Mesendoderm (in vitro differentiated cells): Measurements from ENCODE around the gene LGR6.
A peak's percentile ranks its signal among the peaks of the same experiment; 100 is the strongest.

Experiments used
- DNase-seq: peaks from one replicate; pipeline ENCODE4 v3.0.0; 2013
- H2AK5ac ChIP-seq: 2 replicates; pipeline ENCODE4 v1.6.1; 2013; ENCODE audit warnings: low read length, inconsistent platforms
- H2BK120ac ChIP-seq: 2 replicates; pipeline ENCODE4 v1.6.1; 2013; ENCODE audit warnings: low read depth, mild to moderate bottlenecking, low read length, moderate library complexity, mixed read lengths
- H2BK15ac ChIP-seq: replicated peaks from 2 replicates; pipeline ENCODE4 v1.6.1; 2013; ENCODE audit warnings: low read depth, mild to moderate bottlenecking, moderate library complexity
- H2BK5ac ChIP-seq: 2 replicates; pipeline ENCODE4 v1.6.1; 2013; ENCODE audit warnings: low read length, inconsistent platforms
- H3K18ac ChIP-seq: 2 replicates; pipeline ENCODE4 v1.6.1; 2013; ENCODE audit warnings: mild to moderate bottlenecking, low read length, mixed read lengths
- H3K23ac ChIP-seq: one replicate; pipeline ENCODE4 v1.6.1; 2013; ENCODE audit warnings: low read length
- H3K27ac ChIP-seq: 2 replicates; pipeline ENCODE4 v1.5.1; 2013; ENCODE audit warnings: low read depth, mild to moderate bottlenecking, inconsistent platforms, low read length, moderate library complexity
- H3K27me3 ChIP-seq: 2 replicates; pipeline ENCODE4 v1.6.1; 2013; ENCODE audit warnings: low read length, control low read depth, mild to moderate bottlenecking, inconsistent platforms; ENCODE audit not compliant: insufficient read depth, poor library complexity
- H3K36me3 ChIP-seq: 2 replicates; pipeline ENCODE4 v1.6.1; 2013; ENCODE audit warnings: low read length, inconsistent platforms; ENCODE audit not compliant: control insufficient read depth, insufficient read depth
- H3K4ac ChIP-seq: one replicate; pipeline ENCODE4 v1.6.1; 2013; ENCODE audit warnings: low read depth, mild to moderate bottlenecking, low read length, moderate library complexity
- H3K4me1 ChIP-seq: 2 replicates; pipeline ENCODE4 v1.6.1; 2013; ENCODE audit warnings: low read depth, low read length, inconsistent platforms; ENCODE audit not compliant: control insufficient read depth
- H3K4me2 ChIP-seq: 2 replicates; pipeline ENCODE4 v1.6.1; 2013; ENCODE audit warnings: low read length
- H3K4me3 ChIP-seq: 2 replicates; pipeline ENCODE4 v1.5.1; 2013; ENCODE audit warnings: mild to moderate bottlenecking, low read length
- H3K56ac ChIP-seq: one replicate; pipeline ENCODE4 v1.6.1; 2013; ENCODE audit warnings: low read length
- H3K79me1 ChIP-seq: 2 replicates; pipeline ENCODE4 v1.6.1; 2013; ENCODE audit warnings: low read length, inconsistent platforms
- H3K79me2 ChIP-seq: 2 replicates; pipeline ENCODE4 v1.6.1; 2013; ENCODE audit warnings: mild to moderate bottlenecking, low read length; ENCODE audit not compliant: control insufficient read depth, insufficient read depth
- H3K9ac ChIP-seq: 2 replicates; pipeline ENCODE4 v1.6.1; 2013; ENCODE audit warnings: low read length, inconsistent platforms
- H4K5ac ChIP-seq: one replicate; pipeline ENCODE4 v1.6.1; 2013; ENCODE audit warnings: low read length
- H4K8ac ChIP-seq: one replicate; pipeline ENCODE4 v1.6.1; 2013; ENCODE audit warnings: low read depth, mild to moderate bottlenecking, control low read depth, low read length, moderate library complexity
- WGBS: extraction: QIAGEN DNeasy Blood & Tissue Kit; methylation state at CpG from one replicate; pipeline ENCODE4 v1.1.7; 2013; ENCODE audit warnings: low lambda C conversion rate, missing lambda C conversion rate; ENCODE audit not compliant: insufficient coverage; ENCODE audit errors: extremely low coverage; 5-methylcytosine and 5-hydroxymethylcytosine counted together

The LGR6 gene

GRCh38 chr1:202230939-202231645, 37.5 kb downstream of the LGR6 start:
- H3K79me1 ChIP-seq = no peaks in the 10 kb centered on the region
- H3K56ac ChIP-seq = no peak overlapping the region
- WGBS = no CpG with 5 or more reads among the region's 8 CpGs
- H3K23ac ChIP-seq = no peak overlapping the region
- H3K4ac ChIP-seq = no peak overlapping the region
- no peak overlapping the region for H4K5ac ChIP-seq
- no peak for DNase-seq
- H2BK5ac ChIP-seq = no peak overlapping the region
- H3K18ac ChIP-seq = no peak overlapping the region
- H3K27me3 ChIP-seq = no peaks in the 10 kb centered on the region
- H3K4me3 ChIP-seq = no peak overlapping the region
- peaks cover 2% of the 10 kb centered on the region for H3K4me1 ChIP-seq
- no peak overlapping the region for H4K8ac ChIP-seq
- H3K4me2 ChIP-seq = no peak overlapping the region
- no peak overlapping the region for H3K27ac ChIP-seq
- H2BK15ac ChIP-seq = no peak overlapping the region
- H3K36me3 ChIP-seq = no peaks in the 10 kb centered on the region
- no peak overlapping the region for H3K9ac ChIP-seq
- H3K79me2 ChIP-seq = no peaks in the 10 kb centered on the region
- H2AK5ac ChIP-seq = no peak overlapping the region
- no peak overlapping the region for H2BK120ac ChIP-seq

GRCh38 chr1:202233171-202233570, 39.6 kb downstream of the LGR6 start:
- no peak for DNase-seq
- Histone ChIP-seq H3K9ac (no peak overlapping the region), H3K23ac (no peak overlapping the region), H2AK5ac (no peak overlapping the region), H3K56ac (no peak overlapping the region), H3K4me1 (peaks cover 2% of the 10 kb centered on the region), H3K4me2 (no peak overlapping the region), H3K18ac (no peak overlapping the region), H2BK5ac (no peak overlapping the region), H3K4me3 (no peak overlapping the region), H3K27me3 (no peaks in the 10 kb centered on the region), H3K27ac (no peak overlapping the region), H3K36me3 (no peaks in the 10 kb centered on the region), H4K8ac (no peak overlapping the region), H4K5ac (no peak overlapping the region), H2BK15ac (no peak overlapping the region), H2BK120ac (no peak overlapping the region), H3K79me2 (no peaks in the 10 kb centered on the region), H3K79me1 (no peaks in the 10 kb centered on the region), H3K4ac (no peak overlapping the region)
- WGBS = no CpG with 5 or more reads among the region's 4 CpGs

- Histone ChIP-seq H3K23ac (no peak overlapping the region), H2BK120ac (no peak overlapping the region), H2AK5ac (no peak overlapping the region), H2BK5ac (no peak overlapping the region), H3K4me2 (no peak overlapping the region), H4K5ac (no peak overlapping the region), H2BK15ac (no peak overlapping the region), H3K4me1 (peaks cover 2% of the 10 kb centered on the region), H3K36me3 (no peaks in the 10 kb centered on the region), H3K18ac (no peak overlapping the region), H3K4ac (no peak overlapping the region), H4K8ac (no peak overlapping the region), H3K79me2 (no peaks in the 10 kb centered on the region), H3K9ac (no peak overlapping the region), H3K27ac (peak overlapping the region; percentile 50), H3K56ac (peak overlapping the region; percentile 15), H3K27me3 (no peaks in the 10 kb centered on the region), H3K79me1 (no peaks in the 10 kb centered on the region), H3K4me3 (no peak overlapping the region)
- DNase-seq = peak; percentile 72
- no CpG with 5 or more reads among the region's 2 CpGs for WGBS
These were observed 40.2 kb downstream of the LGR6 start for GRCh38 chr1:202233804-202234203.

GRCh38 chr1:202234331-202235002, 40.9 kb downstream of the LGR6 start:
- DNase-seq = peak; percentile 82
- H3K9ac ChIP-seq = no peak overlapping the region
- no peaks in the 10 kb centered on the region for H3K79me2 ChIP-seq
- peaks cover 2% of the 10 kb centered on the region for H3K4me1 ChIP-seq
- no peak overlapping the region for H4K8ac ChIP-seq
- no peak overlapping the region for H4K5ac ChIP-seq
- no CpG with 5 or more reads among the region's 3 CpGs for WGBS
- H3K4me3 ChIP-seq = no peak overlapping the region
- H3K27ac ChIP-seq = peak overlapping the region; percentile 50
- no peak overlapping the region for H3K18ac ChIP-seq
- no peak overlapping the region for H3K56ac ChIP-seq
- no peak overlapping the region for H2BK5ac ChIP-seq
- H3K79me1 ChIP-seq = no peaks in the 10 kb centered on the region
- H3K4ac ChIP-seq = no peak overlapping the region
- H2BK15ac ChIP-seq = no peak overlapping the region
- H3K36me3 ChIP-seq = no peaks in the 10 kb centered on the region
- H3K27me3 ChIP-seq = no peaks in the 10 kb centered on the region
- no peak overlapping the region for H3K4me2 ChIP-seq
- H2AK5ac ChIP-seq = no peak overlapping the region
- no peak overlapping the region for H2BK120ac ChIP-seq
- no peak overlapping the region for H3K23ac ChIP-seq

GRCh38 chr1:202235003-202235660, 41.5 kb downstream of the LGR6 start:
- Histone ChIP-seq H3K79me2 (no peaks in the 10 kb centered on the region), H3K4me1 (peaks cover 2% of the 10 kb centered on the region), H3K56ac (peak overlapping the region; percentile 30), H3K18ac (peak overlapping the region; percentile 5), H2BK120ac (no peak overlapping the region), H3K4me3 (no peak overlapping the region), H2BK15ac (no peak overlapping the region), H4K8ac (no peak overlapping the region), H3K36me3 (no peaks in the 10 kb centered on the region), H2AK5ac (no peak overlapping the region), H3K9ac (no peak overlapping the region), H4K5ac (no peak overlapping the region), H3K79me1 (no peaks in the 10 kb centered on the region), H3K23ac (no peak overlapping the region), H3K4me2 (no peak overlapping the region), H3K4ac (no peak overlapping the region), H3K27ac (peak overlapping the region; percentile 5), H3K27me3 (no peaks in the 10 kb centered on the region), H2BK5ac (no peak overlapping the region)
- no CpG with 5 or more reads among the region's 7 CpGs for WGBS
- DNase-seq = no peak
